ENCODE measurements around the gene OPA3.

DNA sequence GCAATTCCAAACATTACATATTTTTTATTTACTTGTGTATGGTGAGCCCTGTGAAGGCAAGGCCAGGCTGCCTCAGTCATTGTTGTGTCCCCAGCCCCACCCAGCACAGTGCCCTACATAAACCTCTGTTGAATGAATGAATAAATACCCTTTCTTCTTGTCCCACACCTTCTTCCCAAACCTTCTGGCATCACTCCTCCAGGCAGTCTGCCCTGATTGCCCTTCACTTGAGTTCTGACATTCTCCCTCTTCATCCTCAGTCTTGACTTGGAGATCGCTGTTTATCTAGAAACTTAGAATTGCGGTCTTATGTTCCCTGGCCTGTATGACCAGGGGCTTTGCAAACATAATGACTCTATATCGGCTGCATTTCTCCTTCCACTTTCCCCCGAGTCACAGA is 5.2 kb upstream of the OPA3 start:
- TF ChIP-seq, protein P1, sequence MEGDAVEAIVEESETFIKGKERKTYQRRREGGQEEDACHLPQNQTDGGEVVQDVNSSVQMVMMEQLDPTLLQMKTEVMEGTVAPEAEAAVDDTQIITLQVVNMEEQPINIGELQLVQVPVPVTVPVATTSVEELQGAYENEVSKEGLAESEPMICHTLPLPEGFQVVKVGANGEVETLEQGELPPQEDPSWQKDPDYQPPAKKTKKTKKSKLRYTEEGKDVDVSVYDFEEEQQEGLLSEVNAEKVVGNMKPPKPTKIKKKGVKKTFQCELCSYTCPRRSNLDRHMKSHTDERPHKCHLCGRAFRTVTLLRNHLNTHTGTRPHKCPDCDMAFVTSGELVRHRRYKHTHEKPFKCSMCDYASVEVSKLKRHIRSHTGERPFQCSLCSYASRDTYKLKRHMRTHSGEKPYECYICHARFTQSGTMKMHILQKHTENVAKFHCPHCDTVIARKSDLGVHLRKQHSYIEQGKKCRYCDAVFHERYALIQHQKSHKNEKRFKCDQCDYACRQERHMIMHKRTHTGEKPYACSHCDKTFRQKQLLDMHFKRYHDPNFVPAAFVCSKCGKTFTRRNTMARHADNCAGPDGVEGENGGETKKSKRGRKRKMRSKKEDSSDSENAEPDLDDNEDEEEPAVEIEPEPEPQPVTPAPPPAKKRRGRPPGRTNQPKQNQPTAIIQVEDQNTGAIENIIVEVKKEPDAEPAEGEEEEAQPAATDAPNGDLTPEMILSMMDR (IDR thresholded peaks at IDR 0.05; ENCODE audit: insufficient read depth, low read length), result no peak
- no peak for TF ChIP-seq SPI1 (IDR thresholded peaks at IDR 0.05; ENCODE audit: borderline replicate concordance, low read depth)

Measured in HL-60 (cell line).